Subcutaneous abdominal adipose tissue (tissue), 5 donors: ENCODE results near the gene DNAJB11.
"Not testable (repeated sequence)": the region's sequence is repeated elsewhere in the genome, so short reads cannot be mapped to it uniquely, and the experiment has no call there.

Experiments used
- H3K27ac ChIP-seq: one replicate; pipeline ENCODE4 v1.7.0; 2013; ENCODE audit warnings: low read depth, mild to moderate bottlenecking, inconsistent platforms, low read length, moderate library complexity
- H3K27me3 ChIP-seq, 5 donors: one replicate each; pipeline ENCODE4 v1.7.0; 2013; ENCODE audit warnings: low read length in 5 of 5, inconsistent platforms in 1 of 5; ENCODE audit not compliant: control insufficient read depth in 5 of 5, insufficient read depth in 4 of 5
- H3K36me3 ChIP-seq, 5 donors: one replicate each; pipeline ENCODE4 v1.7.0; 2013; ENCODE audit warnings: low read length in 5 of 5; ENCODE audit not compliant: control insufficient read depth in 5 of 5, insufficient read depth in 5 of 5
- H3K4me1 ChIP-seq, 5 donors: one replicate each; pipeline ENCODE4 v1.7.0; 2013; ENCODE audit warnings: low read length in 5 of 5, mild to moderate bottlenecking in 3 of 5, moderate library complexity in 1 of 5; ENCODE audit not compliant: control insufficient read depth in 5 of 5, insufficient read depth in 5 of 5
- H3K4me3 ChIP-seq, 5 donors: one replicate each; pipeline ENCODE4 v1.7.0; 2013; ENCODE audit warnings: low read length in 5 of 5, low read depth in 1 of 5
- H3K9ac ChIP-seq, 5 donors: one replicate each; pipeline ENCODE4 v1.7.0; 2013; ENCODE audit warnings: low read length in 5 of 5, mild to moderate bottlenecking in 4 of 5, moderate library complexity in 3 of 5
- H3K9me3 ChIP-seq, 5 donors: one replicate each; pipeline ENCODE4 v1.7.0; 2013; ENCODE audit warnings: low read length in 5 of 5; ENCODE audit not compliant: control insufficient read depth in 5 of 5
- donor health status: healthy.
- donor health status: healthy.
- donor health status: healthy.
- donor health status: healthy.
- donor health status: healthy.

Gene DNAJB11

GRCh38 chr3:186551387-186551786, 19.1 kb upstream of the DNAJB11 start:
- no peaks in the 10 kb centered on the region for H3K27me3 ChIP-seq
- no peak overlapping the region for H3K9ac ChIP-seq
- H3K4me3 ChIP-seq, result no peak overlapping the region
- no peaks in the 10 kb centered on the region for H3K9me3 ChIP-seq
- no peaks in the 10 kb centered on the region for H3K4me1 ChIP-seq
- H3K27ac ChIP-seq, result no peak overlapping the region
- H3K36me3 ChIP-seq, result peaks cover 38 to 79% (median 56%) of the 10 kb centered on the region in 5 donors

DNA sequence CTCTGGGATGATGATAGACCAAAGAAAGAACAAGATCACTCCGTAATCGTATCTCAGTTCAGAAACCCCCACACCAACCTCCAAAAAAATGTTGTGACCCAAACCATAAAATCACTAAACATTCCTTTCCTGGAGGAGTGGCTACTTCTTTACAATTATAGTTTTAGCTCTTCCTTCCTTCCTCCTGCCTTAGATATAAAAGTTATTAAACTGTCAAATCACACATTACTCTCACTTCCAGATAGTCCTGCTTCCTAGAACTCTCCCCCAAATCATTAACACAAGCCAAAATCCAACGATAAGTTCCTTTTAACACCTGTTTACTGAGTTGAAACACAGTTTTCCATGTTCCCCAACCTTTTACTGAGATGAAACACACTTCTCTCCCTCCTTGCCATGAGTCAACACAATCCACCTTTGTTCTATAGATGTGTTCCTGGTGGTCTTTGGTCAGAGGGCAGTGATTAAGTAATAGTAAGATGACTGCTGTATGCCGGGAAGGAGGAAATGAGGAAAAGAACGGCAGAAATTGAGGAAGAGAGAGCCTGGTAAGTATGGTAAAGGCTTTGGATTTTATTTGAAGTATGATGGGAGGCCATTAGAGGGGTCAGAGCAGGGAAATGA, 18.0 kb upstream of the DNAJB11 start:
- H3K36me3 ChIP-seq, result peaks cover 49 to 88% (median 66%) of the 10 kb centered on the region in 5 donors
- no peaks in the 10 kb centered on the region for H3K27me3 ChIP-seq
- H3K9ac ChIP-seq, result peak overlapping the region in 1 of 5 donors; percentile 7
- no peaks in the 10 kb centered on the region for H3K4me1 ChIP-seq
- H3K9me3 ChIP-seq, result no peaks in the 10 kb centered on the region
- no peak overlapping the region for H3K27ac ChIP-seq
- H3K4me3 ChIP-seq, result no peak overlapping the region

- H3K36me3 ChIP-seq, result peaks cover 0 to 14% (median 5%) of the 10 kb centered on the region in 5 donors
Observed at GRCh38 chr3:186564586-186564985, 5.9 kb upstream of the DNAJB11 start.

DNA sequence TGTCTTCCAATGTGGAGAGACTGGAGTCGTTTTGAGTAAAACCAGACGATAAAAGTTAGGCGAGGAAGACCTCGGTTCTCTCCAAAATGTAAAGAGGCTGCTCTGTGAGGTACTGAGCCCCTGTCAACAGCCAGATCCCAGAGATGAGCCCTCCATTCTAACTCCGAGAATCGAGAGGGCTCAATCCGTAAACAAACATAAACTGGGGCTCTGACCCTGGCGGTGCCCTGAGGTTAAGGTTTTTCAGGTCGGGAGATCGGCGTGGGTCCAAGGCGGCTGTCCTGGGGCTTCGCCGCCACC, 3.8 kb upstream of the DNAJB11 start:
- Histone ChIP-seq H3K27me3 (no peaks in the 10 kb centered on the region), H3K4me3 (peak overlapping the region; percentile 86 to 100 (median 97)), H3K9ac (peak overlapping the region; percentile 88 to 99 (median 98)), H3K4me1 (peaks cover 7 to 37% (median 35%) of the 10 kb centered on the region in 5 donors), H3K36me3 (peaks cover 0 to 14% (median 5%) of the 10 kb centered on the region in 5 donors), H3K9me3 (no peaks in the 10 kb centered on the region), H3K27ac (peak overlapping the region; percentile 79)

More at GRCh38 chr3:186564586-186564985, 5.9 kb upstream of the DNAJB11 start:
- H3K4me1 ChIP-seq, result peaks cover 3 to 24% (median 20%) of the 10 kb centered on the region in 5 donors
- no peaks in the 10 kb centered on the region for H3K9me3 ChIP-seq
- H3K4me3 ChIP-seq, result no peak overlapping the region
- no peaks in the 10 kb centered on the region for H3K27me3 ChIP-seq
- H3K27ac ChIP-seq, result no peak overlapping the region
- no peak overlapping the region for H3K9ac ChIP-seq

GRCh38 chr3:186567072-186567921, 3.2 kb upstream of the DNAJB11 start, which contains the start of gene TBCCD1:
TBCCD1 (minus strand) TSS chr3:186567339; CDS start chr3:186564329, 3,010 bp downstream.
- Histone ChIP-seq H3K27ac (peak within 1 kb of the TSS; percentile 79), H3K9me3 (no peaks in the 10 kb centered on the region), H3K9ac (peak within 1 kb of the TSS; percentile 88 to 99 (median 98)), H3K36me3 (peaks cover 0 to 9% (median 4%) of the 10 kb centered on the region in 5 donors), H3K27me3 (no peaks in the 10 kb centered on the region), H3K4me3 (peak within 1 kb of the TSS; percentile 86 to 100 (median 97)), H3K4me1 (peaks cover 7 to 41% (median 35%) of the 10 kb centered on the region in 5 donors)

- not testable (repeated sequence) for H3K9me3 ChIP-seq, H3K27me3 ChIP-seq, H3K36me3 ChIP-seq, H3K27ac ChIP-seq
- peaks cover 7 to 35% (median 33%) of the 10 kb centered on the region in 5 donors for H3K4me1 ChIP-seq
- peak overlapping the region in 2 of 5 donors; percentile 75 to 97 for H3K4me3 ChIP-seq
- peak overlapping the region in 2 of 5 donors; percentile 69 to 87 for H3K9ac ChIP-seq
Observed at GRCh38 chr3:186569361-186569760, 1.2 kb upstream of the DNAJB11 start.

DNA sequence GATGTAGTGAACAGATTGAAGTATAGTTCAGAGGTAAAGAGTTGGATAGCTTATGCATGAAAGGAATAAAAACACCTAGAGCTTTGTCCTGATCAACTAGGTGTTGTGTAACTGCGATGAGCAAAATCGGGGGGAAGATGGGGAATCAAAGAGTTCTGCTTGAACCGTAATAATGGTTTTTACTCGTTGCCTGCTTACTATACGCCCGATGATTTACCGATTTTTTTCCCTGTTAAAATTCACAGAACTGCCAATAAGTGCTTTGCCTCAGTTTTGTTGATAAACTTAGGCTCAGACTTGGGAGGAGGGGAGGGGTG, 783 bp upstream of the DNAJB11 start:
- peak overlapping the region; percentile 64 for H3K27ac ChIP-seq
- H3K36me3 ChIP-seq, result peaks cover 0 to 8% (median 5%) of the 10 kb centered on the region in 5 donors
- peaks cover 7 to 35% (median 33%) of the 10 kb centered on the region in 5 donors for H3K4me1 ChIP-seq
- no peaks in the 10 kb centered on the region for H3K27me3 ChIP-seq
- H3K9me3 ChIP-seq, result no peaks in the 10 kb centered on the region
- H3K4me3 ChIP-seq, result peak overlapping the region; percentile 71 to 97 (median 85)
- peak overlapping the region; percentile 21 to 87 (median 80) for H3K9ac ChIP-seq

GRCh38 chr3:186570941-186571643, 572 bp downstream of the DNAJB11 start:
- H3K27me3 ChIP-seq, result no peaks in the 10 kb centered on the region
- peak overlapping the region; percentile 86 for H3K27ac ChIP-seq
- peaks cover 7 to 33% (median 32%) of the 10 kb centered on the region in 5 donors for H3K4me1 ChIP-seq
- H3K4me3 ChIP-seq, result peak overlapping the region; percentile 82 to 97 (median 89)
- H3K36me3 ChIP-seq, result peaks cover 9 to 18% (median 11%) of the 10 kb centered on the region in 5 donors
- H3K9me3 ChIP-seq, result no peaks in the 10 kb centered on the region
- peak overlapping the region; percentile 63 to 99 (median 91) for H3K9ac ChIP-seq

DNA sequence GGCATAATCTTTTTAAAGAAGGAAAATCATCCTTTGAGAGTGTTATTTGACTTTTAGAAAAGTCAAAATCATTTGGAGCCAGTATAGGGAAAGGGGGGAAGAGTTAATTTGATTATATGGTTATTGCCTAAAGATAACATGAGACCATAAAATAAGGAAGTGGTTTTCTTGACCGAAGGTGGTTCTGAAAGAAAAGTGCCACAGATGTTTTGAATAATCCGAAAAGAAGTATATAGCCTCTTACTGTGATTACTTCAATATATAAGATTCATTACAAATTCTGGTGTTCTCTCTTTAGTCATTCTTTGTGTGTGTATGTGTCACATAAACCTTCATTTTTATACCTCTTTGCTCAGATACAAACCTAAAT, 1.1 kb downstream of the DNAJB11 start:
- Histone ChIP-seq H3K27me3 (no peaks in the 10 kb centered on the region), H3K9me3 (no peaks in the 10 kb centered on the region), H3K4me1 (peaks cover 4 to 28% (median 27%) of the 10 kb centered on the region in 5 donors), H3K9ac (peak overlapping the region in 4 of 5 donors; percentile 71 to 99 (median 94)), H3K36me3 (peaks cover 14 to 24% (median 16%) of the 10 kb centered on the region in 5 donors), H3K27ac (no peak overlapping the region), H3K4me3 (peak overlapping the region in 4 of 5 donors; percentile 82 to 97 (median 90))
